Breast epithelium (tissue), 3 donors: Measurements from ENCODE around the gene TYMP.

Source experiments
- CTCF ChIP-seq, 3 donors: fragments of 450-650 bp; IDR thresholded peaks; one replicate each; pipeline ENCODE4 v1.5.1; 2016 to 2017; ENCODE audit warnings: antibody characterized with exemption in 3 of 3, mild to moderate bottlenecking in 3 of 3, moderate library complexity in 3 of 3
- POLR2A ChIP-seq: fragments of 450-650 bp; IDR thresholded peaks from one replicate; pipeline ENCODE4 v1.6.1; 2016; ENCODE audit warnings: antibody characterized with exemption, mild to moderate bottlenecking, moderate library complexity
- POLR2AphosphoS5 ChIP-seq, 3 donors: sonication (generic); formaldehyde crosslinking; IDR thresholded peaks; one replicate each; pipeline ENCODE4 v1.6.1; 2017; ENCODE audit warnings: antibody characterized with exemption in 3 of 3

DNA sequence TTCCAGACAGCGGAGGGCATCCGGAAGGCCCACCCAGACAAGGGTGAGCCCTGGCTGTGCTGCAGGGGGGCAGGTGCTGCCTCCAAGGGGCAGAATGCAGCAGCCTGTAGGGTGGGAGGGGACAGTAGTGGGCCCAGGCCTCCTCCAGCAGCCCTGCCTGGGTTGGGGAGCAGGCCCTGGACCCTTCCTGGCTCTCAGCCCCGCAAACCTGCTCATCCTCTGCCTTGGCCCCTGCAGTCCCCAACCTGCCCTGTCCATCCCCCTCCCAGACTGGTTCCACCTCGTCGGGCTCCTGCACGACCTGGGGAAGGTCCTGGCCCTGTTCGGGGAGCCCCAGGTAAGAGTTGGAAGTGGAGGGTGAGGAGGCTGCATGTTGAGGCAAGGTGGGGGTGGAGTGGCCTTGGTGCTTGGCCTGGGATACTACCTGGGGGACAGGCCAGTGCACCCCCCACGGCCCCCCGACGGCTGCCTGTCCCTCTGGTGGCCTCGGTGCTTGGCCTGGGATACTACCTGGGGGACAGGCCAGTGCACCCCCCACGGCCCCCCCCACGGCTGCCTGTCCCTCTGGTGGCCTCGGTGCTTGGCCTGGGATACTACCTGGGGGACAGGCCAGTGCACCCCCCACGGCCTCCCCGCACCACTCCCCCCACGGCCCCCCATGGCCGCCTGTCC lies 41.7 kb downstream of the TYMP start:
- TF ChIP-seq POLR2A (no peak), CTCF (IDR thresholded peaks at IDR 0.05) (no peak), POLR2AphosphoS5 (IDR thresholded peaks at IDR 0.05) (no peak)
